Keratinocyte (primary cell): ENCODE results near the gene WDR27. TPM values are rescaled to one million over a fixed set of nuclear protein-coding genes. Genes with fewer than 3 reads are reported as not detected.

Experiments used
- DNase-seq: peaks from one replicate; pipeline ENCODE4 v3.0.0-alpha.2; 2011; ENCODE audit warnings: low read depth, missing footprints, low spot score
- FAIRE-seq: peaks from 2 replicates; lab custom pipeline; 2011; peaks lifted over from hg19 to GRCh38; lab: Jason Lieb, UNC
- H2AFZ ChIP-seq: 2 replicates; pipeline ENCODE4 v1.6.0; 2012; ENCODE audit warnings: low read length, control low read depth, inconsistent platforms; ENCODE audit not compliant: control insufficient read depth
- H3K27ac ChIP-seq: 2 replicates; pipeline ENCODE4 v1.5.1; 2011; ENCODE audit warnings: low read length; ENCODE audit not compliant: control insufficient read depth, insufficient read depth
- H3K27me3 ChIP-seq: 3 replicates; pipeline ENCODE4 v1.6.0; 2011; ENCODE audit warnings: low read length; ENCODE audit not compliant: control insufficient read depth, insufficient read depth; ENCODE audit errors: extremely low read depth
- H3K36me3 ChIP-seq, 2 experiments: 2 replicates in 1 of 2; 3 replicates in 1 of 2; pipeline ENCODE4 v1.5.1; 2011; ENCODE audit warnings: low read length in 2 of 2, mild to moderate bottlenecking in 1 of 2; ENCODE audit not compliant: control insufficient read depth in 2 of 2, insufficient read depth in 2 of 2; ENCODE audit errors: extremely low read depth in 1 of 2
- H3K4me1 ChIP-seq: 3 replicates; pipeline ENCODE4 v1.5.1; 2011; ENCODE audit warnings: low read length; ENCODE audit not compliant: control insufficient read depth, insufficient read depth; ENCODE audit errors: extremely low read depth
- H3K4me2 ChIP-seq: 3 replicates; pipeline ENCODE4 v1.6.0; 2011; ENCODE audit warnings: low read depth, low read length; ENCODE audit not compliant: control insufficient read depth, insufficient read depth; ENCODE audit errors: extremely low read depth
- H3K4me3 ChIP-seq, 3 experiments: fragments of 200-600 bp in 1 of 3; sonication (generic) in 1 of 3; 2 replicates in 2 of 3; 3 replicates in 1 of 3; pipeline ENCODE4 v1.5.1; 2011 to 2016; ENCODE audit warnings: low read length in 3 of 3, mild to moderate bottlenecking in 3 of 3, control low read depth in 2 of 3, inconsistent platforms in 1 of 3, low read depth in 1 of 3, mixed read lengths in 1 of 3, mixed run types in 1 of 3, moderate library complexity in 1 of 3; ENCODE audit not compliant: control insufficient read depth in 2 of 3, insufficient read depth in 2 of 3; ENCODE audit errors: extremely low read depth in 1 of 3
- H3K79me2 ChIP-seq: 2 replicates; pipeline ENCODE4 v1.6.0; 2012; ENCODE audit warnings: low read length; ENCODE audit not compliant: control insufficient read depth, insufficient read depth
- H3K9ac ChIP-seq: 3 replicates; pipeline ENCODE4 v1.6.0; 2011; ENCODE audit warnings: low read length; ENCODE audit not compliant: control insufficient read depth, insufficient read depth; ENCODE audit errors: extremely low read depth
- H3K9me1 ChIP-seq: 3 replicates; pipeline ENCODE4 v1.6.0; 2011; ENCODE audit warnings: low read length; ENCODE audit not compliant: control insufficient read depth, insufficient read depth; ENCODE audit errors: extremely low read depth
- H3K9me3 ChIP-seq: 2 replicates; pipeline ENCODE4 v1.5.1; 2012; ENCODE audit warnings: low read depth, low read length; ENCODE audit not compliant: control insufficient read depth
- H4K20me1 ChIP-seq: 3 replicates; pipeline ENCODE4 v1.6.0; 2011; ENCODE audit warnings: low read length; ENCODE audit not compliant: control insufficient read depth, insufficient read depth; ENCODE audit errors: extremely low read depth
- EZH2 ChIP-seq: IDR thresholded peaks from one replicate; pipeline ENCODE4 v1.6.1; 2012; ENCODE audit warnings: inconsistent platforms, mild to moderate bottlenecking, low read length, moderate library complexity
- dilution Hi-C: fragments of 300-500 bp; cut with MboI; formaldehyde crosslinking; loops from one replicate; pipeline ENCODE4 v1.7.0; 2020; ENCODE audit warnings: low sequenced_read_pairs; ENCODE audit not compliant: extremely low pct_ligation_motif_present
- polyA plus RNA-seq, 5 experiments: library from polyadenylated mRNA; depleted of rRNA in 3 of 5; stranded (reverse) in 3 of 5; stranded (forward) in 1 of 5; unstranded in 1 of 5; fragments of >200 nt; gene quantifications; 1 replicate in 1 of 5; 2 replicates in 3 of 5; 3 replicates in 1 of 5; pipeline versions ENCODE4 v1.2.1 to v1.2.3, GENCODE V29; 2011 to 2012; ENCODE audit warnings: missing spikeins in 2 of 5, low read depth in 1 of 5, low replicate concordance in 1 of 5
- TF ChIP-seq, protein P1 (sequence below), 3 experiments: IDR thresholded peaks in 1 of 3; conservative IDR thresholded peaks in 1 of 3; optimal IDR thresholded peaks in 1 of 3; 2 replicates in 2 of 3; 3 replicates in 1 of 3; pipeline versions ENCODE3 to v1.5.1; 2011; ENCODE audit warnings: low read length in 3 of 3, mild to moderate bottlenecking in 3 of 3, moderate library complexity in 2 of 3, control low read depth in 1 of 3, inconsistent platforms in 1 of 3; ENCODE audit not compliant: insufficient read depth in 2 of 3; ENCODE audit errors: extremely low read depth in 1 of 3

WDR27 gene
- polyA plus RNA-seq, 1 donor (not counting 4 experiments of a cell fraction or from before 2014, with no cell fraction given): 17.8 TPM

DNA sequence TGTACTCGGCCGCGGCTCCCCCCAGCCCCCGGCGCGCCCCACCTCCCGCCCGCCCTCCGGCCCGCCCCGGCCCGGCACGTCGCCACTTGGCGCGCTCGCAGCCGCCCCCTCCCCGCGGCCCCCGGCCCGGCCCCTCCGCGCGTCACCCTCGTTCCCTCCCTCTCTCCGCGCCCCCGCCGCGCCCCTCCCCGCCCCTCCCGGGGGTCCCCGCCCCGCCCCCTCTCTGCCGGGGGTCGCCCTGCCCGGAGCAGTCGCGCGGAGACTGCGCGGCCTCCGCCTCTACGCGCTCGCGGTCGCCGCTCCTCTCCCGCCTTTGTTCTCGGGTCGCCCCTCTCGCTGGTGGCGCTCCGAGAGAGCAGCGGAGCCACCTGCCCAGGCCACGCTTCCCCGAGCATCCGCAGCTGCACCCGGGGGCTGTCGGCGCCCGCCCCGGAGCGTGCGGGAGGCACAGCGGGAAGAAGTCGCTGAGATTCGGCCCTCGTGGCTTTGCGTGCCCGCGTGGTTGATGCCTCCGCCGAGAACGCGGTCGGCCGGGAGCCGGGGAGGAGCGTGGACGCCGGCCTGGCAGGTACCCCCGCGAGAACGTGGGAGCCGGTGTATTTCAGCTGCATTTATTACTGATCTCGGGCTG lies 22.8 kb upstream of the WDR27 start, which contains the start of gene PHF10:
Gene PHF10, minus strand, starts transcription at position 7 of the 631 bp plus-strand sequence. CDS start 569 bp downstream, outside the sequence.
- Histone ChIP-seq H3K79me2 (peaks cover 20% of the 10 kb centered on the region), H3K4me1 (peaks cover 19% of the 10 kb centered on the region), H3K4me3 (peak within 1 kb of the TSS; percentile 52 to 90 (median 87)), H4K20me1 (peaks cover 2% of the 10 kb centered on the region), H3K9me3 (no peaks in the 10 kb centered on the region), H3K4me2 (peak within 1 kb of the TSS; percentile 99), H3K27me3 (no peaks in the 10 kb centered on the region), H3K9me1 (no peaks in the 10 kb centered on the region), H3K9ac (peak within 1 kb of the TSS; percentile 80), H3K27ac (peak within 1 kb of the TSS; percentile 80), H2AFZ (peak within 1 kb of the TSS; percentile 81), H3K36me3 (no peaks in the 10 kb centered on the region)
- no peak for FAIRE-seq
- DNase-seq: no peak
- TF ChIP-seq, protein P1, sequence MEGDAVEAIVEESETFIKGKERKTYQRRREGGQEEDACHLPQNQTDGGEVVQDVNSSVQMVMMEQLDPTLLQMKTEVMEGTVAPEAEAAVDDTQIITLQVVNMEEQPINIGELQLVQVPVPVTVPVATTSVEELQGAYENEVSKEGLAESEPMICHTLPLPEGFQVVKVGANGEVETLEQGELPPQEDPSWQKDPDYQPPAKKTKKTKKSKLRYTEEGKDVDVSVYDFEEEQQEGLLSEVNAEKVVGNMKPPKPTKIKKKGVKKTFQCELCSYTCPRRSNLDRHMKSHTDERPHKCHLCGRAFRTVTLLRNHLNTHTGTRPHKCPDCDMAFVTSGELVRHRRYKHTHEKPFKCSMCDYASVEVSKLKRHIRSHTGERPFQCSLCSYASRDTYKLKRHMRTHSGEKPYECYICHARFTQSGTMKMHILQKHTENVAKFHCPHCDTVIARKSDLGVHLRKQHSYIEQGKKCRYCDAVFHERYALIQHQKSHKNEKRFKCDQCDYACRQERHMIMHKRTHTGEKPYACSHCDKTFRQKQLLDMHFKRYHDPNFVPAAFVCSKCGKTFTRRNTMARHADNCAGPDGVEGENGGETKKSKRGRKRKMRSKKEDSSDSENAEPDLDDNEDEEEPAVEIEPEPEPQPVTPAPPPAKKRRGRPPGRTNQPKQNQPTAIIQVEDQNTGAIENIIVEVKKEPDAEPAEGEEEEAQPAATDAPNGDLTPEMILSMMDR (optimal IDR thresholded peaks at IDR 0.05 in 1 of 3, IDR thresholded peaks at IDR 0.05 in 1 of 3, conservative IDR thresholded peaks at IDR 0.05 in 1 of 3; ENCODE audit: extremely low read depth in 1 of 3, insufficient read depth in 2 of 3, low read length in 3 of 3): no peak
- TF ChIP-seq EZH2: no peak
- dilution Hi-C loops: no loop called here

DNA sequence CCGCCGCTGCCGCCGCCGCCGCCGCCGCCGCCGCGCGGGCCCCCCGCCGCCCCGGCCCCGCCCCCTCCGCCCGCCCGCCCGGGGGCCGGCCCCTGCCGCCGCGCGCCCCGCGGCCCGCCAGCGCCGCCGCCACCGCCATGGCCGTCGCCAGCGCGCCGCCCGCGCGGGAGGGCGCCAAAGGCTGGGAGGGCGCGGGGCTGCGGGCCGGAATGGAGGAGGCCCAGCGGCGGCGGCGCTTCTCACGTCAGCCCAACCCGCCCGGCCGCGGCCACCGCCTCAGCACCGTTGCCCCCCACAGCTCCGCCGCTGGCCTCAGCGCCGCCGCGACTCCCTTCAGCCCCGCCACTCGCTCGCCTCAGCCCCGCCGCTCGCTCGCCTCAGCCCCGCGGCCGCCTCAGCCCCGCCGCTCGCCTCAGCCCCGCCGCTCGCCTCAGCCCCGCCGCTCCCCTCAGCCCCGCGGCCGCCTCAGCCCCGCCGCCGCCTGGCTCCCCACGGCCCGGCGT lies 22.2 kb upstream of the WDR27 start:
- FAIRE-seq: no peak

More for the DNA sequence above, 22.2 kb upstream of the WDR27 start:
- dilution Hi-C loops: no loop called here
- Histone ChIP-seq H3K9me1 (no peaks in the 10 kb centered on the region), H3K27me3 (no peaks in the 10 kb centered on the region), H3K27ac (no peak overlapping the region), H4K20me1 (peaks cover 2% of the 10 kb centered on the region), H3K9me3 (no peaks in the 10 kb centered on the region), H3K4me2 (no peak overlapping the region), H3K4me3 (peak overlapping the region in 2 of 3 experiments; percentile 28 to 40), H3K9ac (peak overlapping the region; percentile 37), H3K4me1 (peaks cover 19% of the 10 kb centered on the region), H3K79me2 (peaks cover 24% of the 10 kb centered on the region), H2AFZ (no peak overlapping the region), H3K36me3 (no peaks in the 10 kb centered on the region)
- DNase-seq: no peak
- TF ChIP-seq, protein P1 (optimal IDR thresholded peaks at IDR 0.05 in 1 of 3, IDR thresholded peaks at IDR 0.05 in 1 of 3, conservative IDR thresholded peaks at IDR 0.05 in 1 of 3; ENCODE audit: extremely low read depth in 1 of 3, insufficient read depth in 2 of 3, low read length in 3 of 3): no peak
- no peak for TF ChIP-seq EZH2
